A673 (cell line): ENCODE data around the gene PRAC1.

Experiments
- CTCF ChIP-seq: fragments of 300-800, 200-600 bp; sonication (generic); conservative IDR thresholded peaks from 2 replicates; pipeline ENCODE4 v1.5.1; 2017; ENCODE audit warnings: low read depth, mild to moderate bottlenecking, antibody characterized with exemption, low read length, moderate library complexity, mixed read lengths
- EZH2 ChIP-seq: fragments of 200-600 bp; sonication (generic); IDR thresholded peaks from 2 replicates; pipeline ENCODE4 v1.6.1; 2017; ENCODE audit warnings: borderline replicate concordance, low read depth, mild to moderate bottlenecking, mixed read lengths, antibody characterized with exemption, low read length; ENCODE audit not compliant: poor library complexity, severe bottlenecking

GRCh38 chr17:48732688-48733629 is 10.6 kb upstream of the PRAC1 start:
- TF ChIP-seq CTCF: no peak
- no peak for TF ChIP-seq EZH2
